ENCODE data around the gene TBX2. TPM values are rescaled to one million over a fixed set of nuclear protein-coding genes. Genes with fewer than 3 reads are reported as not detected.
"Not testable (repeated sequence)": the region's sequence is repeated elsewhere in the genome, so short reads cannot be mapped to it uniquely, and the experiment has no call there.

The TBX2 gene
- total RNA-seq, 1 donor from 2014 or later: 8.6 TPM

DNA sequence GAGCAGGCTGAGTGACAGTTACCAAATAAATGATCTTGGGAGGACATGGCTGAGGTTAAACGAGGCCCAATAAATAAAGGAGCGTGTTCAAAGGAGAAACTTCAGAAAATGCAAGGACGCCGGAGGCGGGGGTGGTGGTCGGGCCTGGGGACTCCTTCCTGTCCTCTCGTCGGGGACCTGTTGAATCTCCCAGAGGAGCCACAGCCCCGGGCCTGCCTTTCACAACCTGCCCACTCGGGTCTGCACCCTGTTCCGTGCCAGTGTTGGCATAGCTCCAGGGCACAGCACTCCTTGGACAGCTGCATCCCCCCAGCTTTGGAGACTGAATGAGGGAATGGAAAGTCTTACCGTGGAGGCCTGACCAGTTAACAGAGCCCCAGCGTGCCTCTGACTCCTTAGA lies 44.4 kb downstream of the TBX2 start:
- no peak for DNase-seq (ENCODE audit: low spot score)
- H3K9me3 Mint-ChIP-seq (ENCODE audit: low read depth): peaks cover 8% of the 10 kb centered on the region
- H3K36me3 Mint-ChIP-seq (ENCODE audit: low read depth): peaks cover 8% of the 10 kb centered on the region
- TF ChIP-seq, protein P1, sequence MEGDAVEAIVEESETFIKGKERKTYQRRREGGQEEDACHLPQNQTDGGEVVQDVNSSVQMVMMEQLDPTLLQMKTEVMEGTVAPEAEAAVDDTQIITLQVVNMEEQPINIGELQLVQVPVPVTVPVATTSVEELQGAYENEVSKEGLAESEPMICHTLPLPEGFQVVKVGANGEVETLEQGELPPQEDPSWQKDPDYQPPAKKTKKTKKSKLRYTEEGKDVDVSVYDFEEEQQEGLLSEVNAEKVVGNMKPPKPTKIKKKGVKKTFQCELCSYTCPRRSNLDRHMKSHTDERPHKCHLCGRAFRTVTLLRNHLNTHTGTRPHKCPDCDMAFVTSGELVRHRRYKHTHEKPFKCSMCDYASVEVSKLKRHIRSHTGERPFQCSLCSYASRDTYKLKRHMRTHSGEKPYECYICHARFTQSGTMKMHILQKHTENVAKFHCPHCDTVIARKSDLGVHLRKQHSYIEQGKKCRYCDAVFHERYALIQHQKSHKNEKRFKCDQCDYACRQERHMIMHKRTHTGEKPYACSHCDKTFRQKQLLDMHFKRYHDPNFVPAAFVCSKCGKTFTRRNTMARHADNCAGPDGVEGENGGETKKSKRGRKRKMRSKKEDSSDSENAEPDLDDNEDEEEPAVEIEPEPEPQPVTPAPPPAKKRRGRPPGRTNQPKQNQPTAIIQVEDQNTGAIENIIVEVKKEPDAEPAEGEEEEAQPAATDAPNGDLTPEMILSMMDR (IDR thresholded peaks at IDR 0.05): no peak
- H3K4me1 Mint-ChIP-seq (ENCODE audit: low read depth): no peaks in the 10 kb centered on the region
- H3K4me3 Mint-ChIP-seq (ENCODE audit: unreplicated experiment): no peak overlapping the region
- H3K27me3 Mint-ChIP-seq (ENCODE audit: low read depth): peaks cover 11% of the 10 kb centered on the region
- no peak overlapping the region for H3K27ac Mint-ChIP-seq (ENCODE audit: unreplicated experiment)

DNA sequence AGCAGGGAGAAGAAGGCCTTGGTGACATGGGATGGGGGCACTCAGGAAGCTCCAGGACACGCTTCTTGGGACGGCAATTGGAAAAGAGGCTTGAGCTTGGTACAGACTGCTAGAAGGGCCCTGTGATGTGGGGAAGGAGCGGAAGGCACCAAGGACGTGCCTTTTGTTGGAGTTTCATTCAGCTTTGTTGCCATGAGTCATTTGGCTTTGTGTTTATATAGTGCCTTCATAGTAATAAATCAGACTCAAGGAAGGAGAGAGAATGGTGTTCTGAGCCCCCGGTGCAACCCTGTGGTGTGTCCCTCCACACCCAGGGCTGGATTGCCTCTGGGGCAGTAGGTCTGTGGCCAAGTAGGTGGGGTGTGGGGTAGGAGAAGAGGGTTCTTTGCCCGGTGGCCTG lies 45.2 kb downstream of the TBX2 start:
- Mint-ChIP-seq H3K36me3 (ENCODE audit: low read depth) (peaks cover 6% of the 10 kb centered on the region), H3K27ac (ENCODE audit: unreplicated experiment) (no peak overlapping the region), H3K27me3 (ENCODE audit: low read depth) (peaks cover 10% of the 10 kb centered on the region), H3K4me3 (ENCODE audit: unreplicated experiment) (no peak overlapping the region), H3K9me3 (ENCODE audit: low read depth) (peaks cover 6% of the 10 kb centered on the region), H3K4me1 (ENCODE audit: low read depth) (no peaks in the 10 kb centered on the region)
- TF ChIP-seq, protein P1 (IDR thresholded peaks at IDR 0.05): no peak
- DNase-seq (ENCODE audit: low spot score): no peak

DNA sequence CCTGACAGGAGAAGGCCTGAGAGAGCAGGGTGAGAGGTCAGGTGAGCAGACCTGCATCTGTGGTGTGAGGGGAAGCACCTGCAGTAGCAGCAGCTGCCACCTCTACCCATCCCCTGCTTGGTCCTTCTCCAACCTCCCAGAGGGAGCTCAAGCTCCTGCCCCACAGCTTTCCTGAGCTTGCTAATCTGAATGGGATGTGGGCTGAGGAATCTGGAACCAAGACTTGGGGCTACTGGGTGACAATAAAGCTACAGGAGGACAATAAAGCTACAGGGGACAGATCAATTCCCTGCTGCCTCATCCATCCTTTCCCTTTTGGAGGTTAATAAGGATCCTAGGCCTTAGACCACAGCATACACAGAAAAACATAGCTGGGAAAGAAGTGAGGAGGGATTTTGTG lies 47.7 kb downstream of the TBX2 start:
- TF ChIP-seq, protein P1 (IDR thresholded peaks at IDR 0.05): no peak
- peaks cover 19% of the 10 kb centered on the region for H3K27me3 Mint-ChIP-seq (ENCODE audit: low read depth)
- no peak for DNase-seq (ENCODE audit: low spot score)
- no peaks in the 10 kb centered on the region for H3K36me3 Mint-ChIP-seq (ENCODE audit: low read depth)
- no peak overlapping the region for H3K27ac Mint-ChIP-seq (ENCODE audit: unreplicated experiment)
- no peak overlapping the region for H3K4me3 Mint-ChIP-seq (ENCODE audit: unreplicated experiment)
- H3K9me3 Mint-ChIP-seq (ENCODE audit: low read depth): no peaks in the 10 kb centered on the region
- H3K4me1 Mint-ChIP-seq (ENCODE audit: low read depth): no peaks in the 10 kb centered on the region

DNA sequence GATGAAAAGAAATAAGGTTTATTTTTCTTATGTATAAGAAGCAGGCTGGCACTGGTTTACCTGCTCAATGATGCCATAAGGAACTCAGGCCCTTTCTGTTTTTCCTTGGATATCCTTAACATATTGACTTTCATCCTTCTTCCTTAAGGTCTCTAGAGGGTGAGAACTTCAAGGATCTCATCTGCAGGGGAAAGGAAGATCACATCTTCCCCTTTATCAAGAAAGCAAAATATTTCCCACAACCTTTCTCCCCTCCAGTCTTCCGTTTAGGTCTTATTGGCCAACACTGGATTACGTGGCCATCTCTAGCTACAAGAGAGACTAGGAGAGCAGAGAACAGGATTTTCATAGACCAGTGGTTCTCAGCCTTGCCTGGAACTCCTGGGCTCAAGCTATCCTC lies 48.4 kb downstream of the TBX2 start:
- no peak for DNase-seq (ENCODE audit: low spot score)
- Mint-ChIP-seq H3K4me3 (ENCODE audit: unreplicated experiment) (no peak overlapping the region), H3K27me3 (ENCODE audit: low read depth) (peaks cover 22% of the 10 kb centered on the region), H3K9me3 (ENCODE audit: low read depth) (no peaks in the 10 kb centered on the region), H3K4me1 (ENCODE audit: low read depth) (peaks cover 3% of the 10 kb centered on the region), H3K36me3 (ENCODE audit: low read depth) (no peaks in the 10 kb centered on the region), H3K27ac (ENCODE audit: unreplicated experiment) (no peak overlapping the region)
- TF ChIP-seq, protein P1 (IDR thresholded peaks at IDR 0.05): no peak

DNA sequence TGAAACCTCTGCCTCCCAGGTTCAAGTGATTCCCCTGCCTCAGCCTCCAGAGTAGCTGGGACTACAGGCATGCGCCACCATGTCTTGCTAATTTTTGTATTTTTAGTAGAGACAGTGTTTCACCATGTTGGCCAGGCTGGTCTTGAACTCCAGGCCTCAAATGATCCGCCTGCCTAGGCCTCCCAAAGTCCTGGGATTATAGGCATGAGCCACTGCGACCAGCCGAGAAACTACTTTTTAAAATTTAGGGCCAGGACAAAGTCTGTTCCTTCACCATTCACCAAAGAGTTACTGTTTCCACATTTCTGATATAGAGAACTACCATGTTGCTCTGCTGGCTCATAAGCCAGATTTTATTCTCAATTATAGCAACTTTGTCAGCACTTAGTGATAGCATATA lies 49.5 kb downstream of the TBX2 start:
- not testable (repeated sequence) for H3K36me3 Mint-ChIP-seq (ENCODE audit: low read depth); H3K27ac Mint-ChIP-seq (ENCODE audit: unreplicated experiment); H3K4me3 Mint-ChIP-seq (ENCODE audit: unreplicated experiment); H3K4me1 Mint-ChIP-seq (ENCODE audit: low read depth); DNase-seq (ENCODE audit: low spot score); H3K9me3 Mint-ChIP-seq (ENCODE audit: low read depth)
- H3K27me3 Mint-ChIP-seq (ENCODE audit: low read depth): peaks cover 32% of the 10 kb centered on the region
